ENCODE results near the gene SCAF1.

The SCAF1 gene

DNA sequence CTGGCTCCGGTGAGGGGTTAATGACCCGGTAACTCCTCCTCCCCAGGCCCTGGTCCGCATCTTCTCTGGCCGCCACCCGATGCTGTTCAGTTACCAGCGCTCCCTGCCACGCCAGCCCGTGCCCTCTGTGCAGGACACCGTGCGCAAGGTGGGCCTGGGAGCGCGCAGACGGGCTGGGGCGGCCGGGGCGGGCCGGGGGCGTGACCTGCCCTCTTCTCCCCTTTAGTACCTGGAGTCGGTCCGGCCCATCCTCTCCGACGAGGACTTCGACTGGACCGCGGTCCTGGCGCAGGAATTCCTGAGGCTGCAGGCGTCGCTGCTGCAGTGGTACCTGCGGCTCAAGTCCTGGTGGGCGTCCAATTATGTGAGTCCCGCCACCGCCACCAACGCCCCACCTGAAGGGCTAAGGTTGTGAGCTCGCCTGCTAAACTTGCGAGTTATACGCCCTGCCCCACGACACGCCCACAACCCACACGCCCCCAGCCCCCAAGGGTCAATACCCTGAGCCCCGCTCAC lies 59.3 kb downstream of the SCAF1 start:
- CTCF ChIA-PET: no interaction called here
- TF ChIP-seq, protein P1, sequence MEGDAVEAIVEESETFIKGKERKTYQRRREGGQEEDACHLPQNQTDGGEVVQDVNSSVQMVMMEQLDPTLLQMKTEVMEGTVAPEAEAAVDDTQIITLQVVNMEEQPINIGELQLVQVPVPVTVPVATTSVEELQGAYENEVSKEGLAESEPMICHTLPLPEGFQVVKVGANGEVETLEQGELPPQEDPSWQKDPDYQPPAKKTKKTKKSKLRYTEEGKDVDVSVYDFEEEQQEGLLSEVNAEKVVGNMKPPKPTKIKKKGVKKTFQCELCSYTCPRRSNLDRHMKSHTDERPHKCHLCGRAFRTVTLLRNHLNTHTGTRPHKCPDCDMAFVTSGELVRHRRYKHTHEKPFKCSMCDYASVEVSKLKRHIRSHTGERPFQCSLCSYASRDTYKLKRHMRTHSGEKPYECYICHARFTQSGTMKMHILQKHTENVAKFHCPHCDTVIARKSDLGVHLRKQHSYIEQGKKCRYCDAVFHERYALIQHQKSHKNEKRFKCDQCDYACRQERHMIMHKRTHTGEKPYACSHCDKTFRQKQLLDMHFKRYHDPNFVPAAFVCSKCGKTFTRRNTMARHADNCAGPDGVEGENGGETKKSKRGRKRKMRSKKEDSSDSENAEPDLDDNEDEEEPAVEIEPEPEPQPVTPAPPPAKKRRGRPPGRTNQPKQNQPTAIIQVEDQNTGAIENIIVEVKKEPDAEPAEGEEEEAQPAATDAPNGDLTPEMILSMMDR (IDR thresholded peaks at IDR 0.05; ENCODE audit: control extremely low read depth, extremely low read depth, low read depth, missing control alignments): no peak
- no peak for DNase-seq (ENCODE audit: extremely low spot score)

DNA sequence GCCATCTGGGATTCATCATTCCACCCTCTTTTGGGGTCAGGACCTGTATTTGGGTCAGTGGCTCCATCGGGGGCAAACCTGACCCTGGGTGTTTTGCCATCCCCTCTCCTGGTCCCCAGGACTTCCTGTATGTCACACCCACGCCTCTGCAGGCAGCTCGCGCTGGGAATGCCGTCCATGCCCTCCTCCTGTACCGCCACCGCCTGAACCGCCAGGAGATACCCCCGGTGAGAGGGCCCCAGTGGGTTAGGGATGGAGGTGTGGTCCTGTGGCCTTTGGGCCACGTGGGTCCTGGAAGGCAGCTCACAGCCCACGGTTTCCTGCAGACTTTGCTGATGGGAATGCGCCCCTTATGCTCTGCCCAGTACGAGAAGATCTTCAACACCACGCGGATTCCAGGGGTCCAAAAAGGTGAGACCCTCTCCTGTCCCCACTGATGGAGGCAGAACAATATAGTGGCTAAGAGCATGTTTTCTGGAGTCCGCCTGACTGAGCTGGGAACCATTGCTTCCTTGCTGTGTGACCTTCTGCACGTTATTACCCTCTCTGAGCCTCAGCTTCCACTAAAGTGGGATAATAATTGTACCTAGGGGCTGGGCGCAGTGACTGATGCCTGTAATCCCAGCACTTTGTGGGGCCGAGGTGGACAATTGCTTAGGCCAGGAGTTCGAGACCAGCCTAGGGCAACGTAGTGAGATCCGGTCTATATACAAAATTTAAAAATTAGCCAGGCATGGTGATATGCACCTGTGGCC lies 63.1 kb downstream of the SCAF1 start:
- CTCF ChIA-PET: interaction anchor here (1.0 to 2.6 kb wide), 4 partner anchors 9 to 198 kb away, joined by 3 to 7 read pairs (median 4); no protein-coding TSS in a partner anchor
- TF ChIP-seq, protein P1 (IDR thresholded peaks at IDR 0.05; ENCODE audit: control extremely low read depth, extremely low read depth, low read depth, missing control alignments): no peak
- DNase-seq (ENCODE audit: extremely low spot score): no peak
- POLR2A ChIA-PET: no interaction called here

More for the DNA sequence above, 59.3 kb downstream of the SCAF1 start:
- POLR2A ChIA-PET: no interaction called here

DNA sequence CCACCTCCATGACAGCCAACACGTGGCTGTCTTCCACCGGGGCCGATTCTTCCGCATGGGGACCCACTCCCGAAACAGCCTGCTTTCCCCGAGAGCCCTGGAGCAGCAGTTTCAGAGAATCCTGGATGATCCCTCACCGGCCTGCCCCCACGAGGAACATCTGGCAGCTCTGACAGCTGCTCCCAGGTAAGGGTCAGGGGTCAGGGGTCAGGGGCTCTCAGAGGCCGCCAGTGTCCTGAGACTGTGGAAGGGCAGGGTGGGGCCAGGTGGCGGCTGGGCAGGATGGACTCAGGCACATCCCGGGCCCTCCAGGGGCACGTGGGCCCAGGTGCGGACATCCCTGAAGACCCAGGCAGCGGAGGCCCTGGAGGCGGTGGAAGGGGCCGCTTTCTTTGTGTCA lies 63.9 kb downstream of the SCAF1 start:
- CTCF ChIA-PET: interaction anchor here (1.0 kb wide), 1 partner anchor 12 kb away, joined by 3 read pairs; no protein-coding TSS in a partner anchor
- no peak for DNase-seq (ENCODE audit: extremely low spot score)
- TF ChIP-seq, protein P1 (IDR thresholded peaks at IDR 0.05; ENCODE audit: control extremely low read depth, extremely low read depth, low read depth, missing control alignments): no peak
- POLR2A ChIA-PET: no interaction called here
